ENCODE measurements around the gene RBKS. TPM values are rescaled to one million over a fixed set of nuclear protein-coding genes. Genes with fewer than 3 reads are reported as not detected.

RBKS gene
- total and polyA plus RNA-seq, 2 of the 8 experiments (the other 6 are each of a cell fraction or from before 2014, with no cell fraction given), result 1.1 to 1.5 TPM

DNA sequence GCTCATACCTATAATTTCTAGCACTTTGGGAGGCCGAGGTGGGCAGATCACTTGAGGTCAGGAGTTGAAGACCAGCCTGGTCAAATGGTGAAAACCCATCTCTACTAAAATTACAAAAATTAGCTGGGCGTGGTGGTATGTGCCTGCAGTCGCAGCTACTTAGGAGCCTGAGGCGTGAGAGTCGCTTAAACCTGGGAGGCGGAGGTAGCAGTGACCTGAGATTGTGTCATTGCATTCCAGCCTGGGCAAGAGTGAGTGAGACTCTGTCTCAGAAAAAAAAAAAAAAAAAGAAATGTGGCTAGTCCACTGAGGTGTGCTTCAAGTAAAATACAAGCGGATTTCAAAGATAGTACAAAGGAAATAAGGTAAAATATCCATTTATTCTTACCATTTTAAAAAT lies 46.2 kb downstream of the RBKS start (continued):
- TF ChIP-seq SAP30 (IDR thresholded peaks at IDR 0.05; ENCODE audit: insufficient read depth, insufficient replicate concordance, low read length) (no peak), SUZ12 (IDR thresholded peaks at IDR 0.05; ENCODE audit: low read length) (no peak), RBBP5 (IDR thresholded peaks at IDR 0.05; ENCODE audit: borderline replicate concordance, low read depth, low read length) (no peak), SRF (IDR thresholded peaks at IDR 0.05; ENCODE audit: low read depth, low read length) (no peak), CBX5 (IDR thresholded peaks at IDR 0.05; ENCODE audit: low read depth, low read length) (no peak), JUN (IDR thresholded peaks at IDR 0.05; ENCODE audit: low read depth, low read length) (no peak), SIN3A (conservative IDR thresholded peaks at IDR 0.05 in 1 of 2, IDR thresholded peaks at IDR 0.05 in 1 of 2; ENCODE audit: low read depth in 1 of 2, low read length in 2 of 2) (no peak)

All from H1 (cell line).